ENCODE data around the gene CRYGN.

Gene CRYGN

GRCh38 chr7:151459726-151460473 is 20.0 kb upstream of the CRYGN start:
- DNase-seq (ENCODE audit: low spot score) = no peak

DNA sequence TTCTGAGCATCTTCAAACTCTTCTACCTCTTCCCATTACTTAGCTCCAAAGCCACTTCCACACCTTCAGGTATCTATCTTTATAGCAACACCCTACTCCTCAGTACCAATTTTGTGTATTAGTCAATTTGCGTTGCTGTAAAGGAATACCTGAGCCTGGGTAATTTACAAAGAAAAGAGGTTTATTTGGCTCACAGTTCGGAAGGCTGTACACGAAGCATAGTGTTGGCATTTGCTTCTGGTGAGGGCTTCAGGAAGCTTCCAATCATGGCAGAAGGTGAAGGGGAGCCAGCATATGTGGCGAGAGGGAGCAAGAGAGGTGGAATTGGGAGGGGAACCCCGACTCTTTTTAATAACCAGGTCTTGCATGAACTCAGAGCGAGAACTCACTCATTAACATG is 17.6 kb upstream of the CRYGN start:
- no peak for DNase-seq (ENCODE audit: low spot score)

GRCh38 chr7:151456782-151457181 is 16.8 kb upstream of the CRYGN start:
- DNase-seq (ENCODE audit: low spot score) = no peak

DNA sequence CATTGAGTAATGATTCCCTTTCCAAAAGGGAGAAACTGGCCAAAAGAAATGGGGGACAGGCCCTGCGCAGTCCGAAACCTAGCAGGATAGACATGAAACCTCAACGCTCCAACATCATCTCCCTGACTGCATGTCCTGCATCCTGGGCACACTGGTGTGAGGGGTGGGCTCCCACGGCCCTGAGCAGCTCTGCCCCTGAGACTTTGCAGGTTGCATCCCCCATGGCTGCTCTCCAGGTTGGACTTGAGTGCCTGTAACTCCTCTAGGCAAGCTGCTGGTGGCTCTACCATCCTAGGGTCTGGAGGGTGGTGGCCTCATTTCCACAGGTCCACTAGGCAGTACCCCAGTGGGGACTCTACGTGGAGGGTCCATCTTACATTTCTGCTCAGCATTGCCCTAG is 16.3 kb upstream of the CRYGN start:
- DNase-seq (ENCODE audit: low spot score) = no peak

DNA sequence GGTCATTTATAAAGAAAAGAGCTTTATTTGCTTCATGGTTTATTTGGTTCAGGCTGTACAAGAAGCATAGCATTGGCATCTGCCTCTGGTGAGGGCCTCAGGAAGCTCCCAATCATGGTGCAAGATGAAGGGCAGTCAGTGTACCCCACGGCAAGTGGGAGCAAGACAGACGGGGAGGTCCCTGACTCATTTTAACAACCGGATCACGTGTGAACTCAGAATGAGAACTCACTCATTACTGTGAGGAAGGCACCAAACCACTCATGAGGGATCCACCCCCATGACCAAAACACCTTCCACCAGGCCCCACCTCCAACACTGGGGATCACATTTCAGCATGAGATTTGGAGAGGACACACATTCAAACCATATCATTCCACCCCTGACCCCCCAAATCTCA is 15.7 kb upstream of the CRYGN start:
- DNase-seq (ENCODE audit: low spot score) = no peak

GRCh38 chr7:151454932-151455530 is 15.1 kb upstream of the CRYGN start:
- DNase-seq (ENCODE audit: low spot score) = no peak

DNA sequence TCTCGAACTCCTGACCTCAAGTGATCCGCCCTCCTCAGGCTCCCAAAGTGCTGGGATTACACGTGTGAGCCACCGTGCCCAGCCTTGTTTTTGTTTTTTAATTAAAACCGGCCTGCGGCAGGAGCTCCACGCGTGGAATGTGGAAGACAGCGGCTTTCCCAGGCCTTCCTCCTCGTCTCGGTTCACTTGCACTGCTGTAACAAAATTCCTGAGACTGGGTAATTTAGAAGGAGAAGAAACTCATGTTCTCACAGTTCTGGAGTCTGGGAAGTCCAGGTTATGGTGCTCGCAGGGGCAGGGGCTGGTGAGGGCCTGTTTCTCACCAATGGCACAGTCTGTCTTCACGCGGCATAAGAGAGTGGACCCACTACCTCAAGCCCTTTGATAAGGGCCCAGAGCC is 14.4 kb upstream of the CRYGN start:
- no peak for DNase-seq (ENCODE audit: low spot score)

GRCh38 chr7:151453326-151453791 is 13.4 kb upstream of the CRYGN start:
- no peak for DNase-seq (ENCODE audit: low spot score)

- no peak for DNase-seq (ENCODE audit: low spot score)
Measured at GRCh38 chr7:151452680-151453325, 12.9 kb upstream of the CRYGN start.

DNA sequence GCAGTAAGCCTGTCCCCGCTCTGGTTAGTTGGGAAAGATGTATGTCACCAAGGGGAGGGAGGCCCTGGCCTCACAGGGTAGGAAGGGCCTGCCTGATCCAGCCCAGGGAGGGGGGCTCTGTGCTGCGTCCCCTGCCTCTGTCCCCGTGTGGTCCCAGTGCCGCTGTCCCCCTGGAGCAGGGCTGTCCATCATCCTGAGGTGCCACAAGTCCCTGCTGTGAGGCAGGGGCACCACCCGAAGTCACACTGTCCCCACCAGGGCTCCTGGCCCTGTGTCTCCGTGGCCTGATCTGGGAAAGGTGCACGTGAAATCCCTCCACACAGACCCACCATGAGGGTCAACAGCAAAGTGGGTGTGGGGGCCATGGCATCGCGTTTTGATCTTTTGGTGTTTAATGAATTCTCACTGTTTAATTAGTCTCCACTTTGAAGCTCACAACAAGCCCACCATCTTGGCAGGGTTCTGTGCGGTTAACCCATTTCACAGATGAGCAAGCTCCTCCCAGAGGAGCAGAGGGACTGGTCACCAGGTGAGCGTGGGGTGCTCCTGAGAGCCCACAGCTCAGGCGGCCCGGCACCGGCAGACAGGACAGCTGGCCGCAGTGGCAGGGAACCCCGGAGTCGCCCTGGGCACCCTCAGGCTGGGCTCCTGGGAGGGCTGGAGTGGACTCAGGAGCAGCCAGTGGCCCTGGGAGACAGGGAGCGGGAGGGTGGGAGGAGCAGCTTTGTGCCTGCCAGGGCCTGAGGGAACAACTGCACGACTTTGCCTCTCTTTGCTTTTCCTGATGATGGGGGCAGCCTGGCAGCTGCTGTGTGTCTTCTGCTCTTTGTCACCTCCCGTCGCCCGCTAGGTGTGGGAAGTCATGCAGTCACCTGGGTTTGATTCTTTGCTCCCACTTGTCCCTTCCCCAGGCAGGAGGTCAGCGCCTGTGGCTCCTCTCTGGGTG is 12.0 kb upstream of the CRYGN start:
- no peak for DNase-seq (ENCODE audit: low spot score)

DNA sequence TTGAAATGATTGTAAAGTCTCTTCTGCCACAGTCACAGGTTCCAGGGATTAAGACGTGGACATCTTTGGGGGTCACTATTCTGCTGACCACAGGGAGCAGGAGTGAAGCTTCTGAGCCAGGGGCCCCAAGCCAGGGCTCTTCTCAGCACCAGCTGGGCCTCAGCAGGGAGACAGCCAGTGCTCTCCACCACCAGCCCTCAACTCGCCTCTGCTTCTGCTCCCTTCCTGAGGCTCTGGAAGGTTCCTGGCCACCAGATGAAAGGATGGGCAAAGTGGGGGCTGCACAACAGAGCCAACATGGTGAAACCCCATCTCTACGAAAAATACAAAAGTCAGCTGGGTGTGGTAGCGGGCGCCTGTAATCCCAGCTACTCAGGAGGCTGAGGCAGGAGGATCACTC is 11.2 kb upstream of the CRYGN start:
- no peak for DNase-seq (ENCODE audit: low spot score)

GRCh38 chr7:151449990-151450389 is 10.0 kb upstream of the CRYGN start:
- no peak for DNase-seq (ENCODE audit: low spot score)

GRCh38 chr7:151448261-151449252 is 8.6 kb upstream of the CRYGN start:
- DNase-seq (ENCODE audit: low spot score) = peak; percentile 82

GRCh38 chr7:151447901-151448260 is 7.9 kb upstream of the CRYGN start:
- no peak for DNase-seq (ENCODE audit: low spot score)

- DNase-seq (ENCODE audit: low spot score) = no peak
Measured at GRCh38 chr7:151447312-151447711, 7.4 kb upstream of the CRYGN start.

- DNase-seq (ENCODE audit: low spot score) = no peak
Measured at GRCh38 chr7:151446412-151446811, 6.5 kb upstream of the CRYGN start.

DNA sequence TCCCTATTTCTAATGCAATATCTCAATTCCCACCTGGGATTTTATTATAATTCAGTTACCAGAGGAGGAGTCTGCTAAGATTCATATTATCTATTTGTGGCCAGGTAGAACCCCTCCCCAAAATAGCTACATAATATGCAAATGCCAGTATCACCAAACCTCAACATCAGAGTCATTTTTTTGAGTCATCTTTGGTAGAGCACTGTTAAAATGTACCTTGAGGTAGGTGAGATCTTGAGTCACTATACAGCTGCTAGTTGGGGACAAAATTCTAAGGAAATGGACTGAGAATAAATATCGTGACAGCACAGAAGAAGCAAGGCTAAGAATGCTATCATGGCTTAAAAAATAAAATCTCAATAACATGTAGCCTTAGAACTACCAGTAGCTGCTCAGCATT is 4.7 kb upstream of the CRYGN start:
- no peak for DNase-seq (ENCODE audit: low spot score)

DNA sequence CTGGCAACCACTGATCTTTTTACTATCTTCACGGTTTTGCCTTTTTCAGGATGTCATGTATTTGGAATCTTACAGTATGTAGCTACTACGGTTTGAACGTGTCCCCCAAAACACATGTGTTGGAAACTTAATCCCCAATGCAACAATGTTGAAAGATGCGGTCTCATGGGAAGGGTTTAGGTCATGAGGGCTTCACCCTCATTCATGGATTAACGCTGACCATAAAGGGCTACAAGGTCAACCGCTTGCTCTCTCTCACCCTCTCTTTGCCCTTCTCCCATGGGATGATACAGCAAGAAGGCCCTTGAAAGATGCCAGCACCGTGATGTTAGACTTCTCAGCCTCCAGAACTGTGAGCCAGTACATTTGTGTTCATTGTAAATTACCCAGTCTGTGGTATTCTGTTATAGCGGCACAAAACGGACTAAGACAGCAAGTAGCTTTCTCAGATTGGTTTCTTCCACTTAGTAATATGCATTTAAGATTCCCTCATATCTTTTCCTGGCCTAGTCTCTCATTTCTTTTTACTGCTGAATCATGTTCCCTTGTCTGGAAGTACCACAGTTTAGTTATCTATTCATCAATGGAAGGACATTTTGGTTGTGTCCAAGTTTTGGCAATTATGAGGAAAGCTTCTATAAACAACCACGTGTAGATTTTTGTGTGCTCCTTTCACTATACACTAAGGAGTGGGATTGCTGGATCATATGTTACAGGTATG is 3.0 kb upstream of the CRYGN start:
- DNase-seq (ENCODE audit: low spot score) = no peak

DNA sequence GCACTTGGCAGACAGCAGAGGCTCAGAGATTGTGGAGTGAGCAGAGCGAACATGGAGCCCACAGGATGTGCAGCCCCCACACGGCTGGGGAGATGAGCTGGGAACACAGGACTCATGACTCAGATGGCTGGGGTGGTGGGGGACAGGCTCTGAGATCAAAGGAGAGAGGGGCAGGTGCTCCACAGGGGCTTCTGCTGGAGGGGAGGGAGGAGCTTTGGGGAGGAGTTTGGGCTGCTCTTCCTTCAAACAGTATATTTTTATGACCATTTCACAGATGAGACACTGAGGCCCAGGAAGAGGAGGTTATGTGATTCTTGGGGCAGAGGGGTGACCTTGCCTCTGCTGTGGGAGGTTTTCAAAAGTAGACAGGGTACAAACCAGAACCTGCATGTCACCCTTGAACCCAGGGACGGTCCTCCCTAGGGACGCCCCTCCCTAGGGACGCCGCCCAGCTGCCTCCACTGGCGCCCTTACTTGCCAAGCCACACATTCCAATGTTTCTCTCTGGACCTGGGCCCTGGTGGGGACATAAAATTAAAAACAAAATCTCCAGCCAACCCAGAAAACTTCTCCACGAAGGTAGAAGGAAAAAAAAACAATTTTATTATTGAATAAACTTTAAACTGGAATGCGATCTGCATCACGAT is 981 bp upstream of the CRYGN start:
- DNase-seq (ENCODE audit: low spot score) = no peak
